Esophagus muscularis mucosa (tissue), 4 donors: ENCODE data around the gene DLG1. TPM values are rescaled to one million over a fixed set of nuclear protein-coding genes. Genes with fewer than 3 reads are reported as not detected.

Experiments used
- DNase-seq: peaks from one replicate; pipeline ENCODE4 v3.0.0-alpha.2; 2017; ENCODE audit errors: extremely low spot score
- H3K27ac ChIP-seq, 4 donors: fragments of 200-600 bp; sonication (generic); replicated peaks in 1 of 4; 1 replicate in 3 of 4; 2 replicates in 1 of 4; pipeline ENCODE4 v1.5.1; 2016 to 2019; ENCODE audit warnings: mild to moderate bottlenecking in 1 of 4
- H3K27me3 ChIP-seq, 4 donors: fragments of 200-600 bp; sonication (generic); one replicate each; pipeline versions ENCODE4 v1.5.1 to v1.6.0; 2016 to 2019
- H3K36me3 ChIP-seq, 4 donors: fragments of 200-600 bp; sonication (generic); one replicate each; pipeline ENCODE4 v1.5.1; 2016 to 2019
- H3K4me1 ChIP-seq, 4 donors: fragments of 200-600 bp; sonication (generic); one replicate each; pipeline ENCODE4 v1.5.1; 2016 to 2019
- H3K4me3 ChIP-seq, 4 donors: fragments of 200-600 bp; sonication (generic); 1 replicate in 2 of 4; 2 replicates in 2 of 4; pipeline ENCODE4 v1.5.1; 2016 to 2019; ENCODE audit warnings: mild to moderate bottlenecking in 4 of 4, moderate library complexity in 1 of 4
- H3K9me3 ChIP-seq, 4 donors: fragments of 200-600 bp; sonication (generic); 1 replicate in 3 of 4; 2 replicates in 1 of 4; pipeline ENCODE4 v1.5.1; 2016 to 2019
- EP300 ChIP-seq: sonication (generic); formaldehyde crosslinking; IDR thresholded peaks from one replicate; pipeline ENCODE4 v1.6.1; 2017; ENCODE audit warnings: antibody characterized with exemption
- POLR2A ChIP-seq: fragments of 450-650 bp; IDR thresholded peaks from one replicate; pipeline ENCODE4 v1.6.1; 2017; ENCODE audit warnings: antibody characterized with exemption, moderate library complexity, mild to moderate bottlenecking, low read depth
- POLR2AphosphoS5 ChIP-seq, 2 donors: sonication (generic); formaldehyde crosslinking; IDR thresholded peaks; one replicate each; pipeline ENCODE4 v1.6.1; 2017; ENCODE audit warnings: antibody characterized with exemption in 2 of 2
- WGBS: methylation state at CpG from one replicate; pipeline ENCODE4 v1.1.5; 2018; 5-methylcytosine and 5-hydroxymethylcytosine counted together
- intact Hi-C: fragments of 100-400 bp; cut with DNase I; formaldehyde crosslinking; loops from one replicate; pipeline ENCODE4 v1.15.1; 2023
- total RNA-seq, 4 donors: library from RNA; depleted of rRNA; stranded (reverse); fragments of >200 nt; gene quantifications; one replicate each; pipeline versions ENCODE4 v1.1.0 to v1.2.1, GENCODE V29; 2016
- TF ChIP-seq, protein P1 (sequence below), 3 experiments: fragments of 200-600 bp in 2 of 3; fragments of 450-650 bp in 1 of 3; sonication (generic) in 2 of 3; IDR thresholded peaks; one replicate each; pipeline ENCODE4 v1.5.1; 2017 to 2019; ENCODE audit warnings: antibody characterized with exemption in 3 of 3, mild to moderate bottlenecking in 2 of 3, moderate library complexity in 1 of 3

The DLG1 gene
- total RNA-seq, 4 donors from 2014 or later, result 56.8 to 73.1 (median 69.1) TPM

GRCh38 chr3:197188963-197189362 lies 109.4 kb downstream of the DLG1 start:
- Histone ChIP-seq H3K27me3 (no peaks in the 10 kb centered on the region), H3K9me3 (no peaks in the 10 kb centered on the region), H3K4me3 (no peak overlapping the region), H3K4me1 (no peaks in the 10 kb centered on the region), H3K36me3 (peaks cover 0 to 9% (median 0%) of the 10 kb centered on the region in 4 donors), H3K27ac (no peak overlapping the region)
- TF ChIP-seq, protein P1, sequence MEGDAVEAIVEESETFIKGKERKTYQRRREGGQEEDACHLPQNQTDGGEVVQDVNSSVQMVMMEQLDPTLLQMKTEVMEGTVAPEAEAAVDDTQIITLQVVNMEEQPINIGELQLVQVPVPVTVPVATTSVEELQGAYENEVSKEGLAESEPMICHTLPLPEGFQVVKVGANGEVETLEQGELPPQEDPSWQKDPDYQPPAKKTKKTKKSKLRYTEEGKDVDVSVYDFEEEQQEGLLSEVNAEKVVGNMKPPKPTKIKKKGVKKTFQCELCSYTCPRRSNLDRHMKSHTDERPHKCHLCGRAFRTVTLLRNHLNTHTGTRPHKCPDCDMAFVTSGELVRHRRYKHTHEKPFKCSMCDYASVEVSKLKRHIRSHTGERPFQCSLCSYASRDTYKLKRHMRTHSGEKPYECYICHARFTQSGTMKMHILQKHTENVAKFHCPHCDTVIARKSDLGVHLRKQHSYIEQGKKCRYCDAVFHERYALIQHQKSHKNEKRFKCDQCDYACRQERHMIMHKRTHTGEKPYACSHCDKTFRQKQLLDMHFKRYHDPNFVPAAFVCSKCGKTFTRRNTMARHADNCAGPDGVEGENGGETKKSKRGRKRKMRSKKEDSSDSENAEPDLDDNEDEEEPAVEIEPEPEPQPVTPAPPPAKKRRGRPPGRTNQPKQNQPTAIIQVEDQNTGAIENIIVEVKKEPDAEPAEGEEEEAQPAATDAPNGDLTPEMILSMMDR (IDR thresholded peaks at IDR 0.05), result no peak
- no peak for TF ChIP-seq POLR2A
- TF ChIP-seq EP300, result no peak
- TF ChIP-seq POLR2AphosphoS5 (IDR thresholded peaks at IDR 0.05), result no peak
- intact Hi-C loops, result loop anchor here (10.0 kb wide), 1 partner anchor 184 kb away; no protein-coding TSS in a partner anchor
- no peak for DNase-seq
- WGBS, result 71% methylated on average over 3 of the region's 3 CpGs

DNA sequence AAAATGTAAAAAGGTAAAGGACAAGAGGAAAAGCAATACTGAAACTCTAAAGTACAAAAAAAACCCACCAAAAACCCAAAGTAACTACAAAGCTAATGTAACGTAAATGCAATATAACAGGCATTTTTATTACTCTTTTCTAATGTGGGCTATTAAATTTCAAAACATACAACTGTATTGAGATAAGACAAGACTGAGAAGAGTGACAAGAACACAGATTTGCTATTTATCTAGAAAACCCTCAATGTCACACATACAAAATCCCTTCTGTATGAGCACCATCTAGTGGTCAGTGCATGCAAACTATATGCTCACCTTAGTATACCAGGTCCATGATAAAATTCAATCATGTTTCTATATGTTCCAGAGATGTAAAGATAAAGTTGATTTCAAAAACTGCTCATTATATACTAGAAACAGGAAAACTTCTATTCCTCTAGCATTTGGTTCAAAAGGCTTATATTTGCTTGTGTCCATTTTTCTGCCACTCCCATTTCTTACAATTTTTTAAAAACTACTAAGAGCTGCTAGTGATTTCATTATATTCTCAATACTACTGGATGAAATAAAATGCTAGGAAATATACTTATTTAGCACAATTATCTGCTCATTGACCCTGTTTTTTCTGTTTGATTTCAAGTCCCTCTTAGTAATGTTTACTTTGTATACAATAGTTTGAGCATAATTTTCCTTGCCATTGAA lies 111.4 kb downstream of the DLG1 start:
- no peaks in the 10 kb centered on the region for H3K36me3 ChIP-seq
- no peaks in the 10 kb centered on the region for H3K4me1 ChIP-seq
- no peaks in the 10 kb centered on the region for H3K9me3 ChIP-seq
- intact Hi-C loops, result loop anchor here (2.0 to 10.0 kb wide), 2 partner anchors 182 to 208 kb away; no protein-coding TSS in a partner anchor
- TF ChIP-seq POLR2AphosphoS5 (IDR thresholded peaks at IDR 0.05) (no peak), POLR2A (no peak), EP300 (no peak)
- TF ChIP-seq, protein P1 (IDR thresholded peaks at IDR 0.05), result peak; percentile 61 to 82 (median 72)
- no peaks in the 10 kb centered on the region for H3K27me3 ChIP-seq
- DNase-seq, result no peak
- WGBS, result 76% methylated on average over 1 of the region's 1 CpG
- no peak overlapping the region for H3K27ac ChIP-seq
- no peak overlapping the region for H3K4me3 ChIP-seq

DNA sequence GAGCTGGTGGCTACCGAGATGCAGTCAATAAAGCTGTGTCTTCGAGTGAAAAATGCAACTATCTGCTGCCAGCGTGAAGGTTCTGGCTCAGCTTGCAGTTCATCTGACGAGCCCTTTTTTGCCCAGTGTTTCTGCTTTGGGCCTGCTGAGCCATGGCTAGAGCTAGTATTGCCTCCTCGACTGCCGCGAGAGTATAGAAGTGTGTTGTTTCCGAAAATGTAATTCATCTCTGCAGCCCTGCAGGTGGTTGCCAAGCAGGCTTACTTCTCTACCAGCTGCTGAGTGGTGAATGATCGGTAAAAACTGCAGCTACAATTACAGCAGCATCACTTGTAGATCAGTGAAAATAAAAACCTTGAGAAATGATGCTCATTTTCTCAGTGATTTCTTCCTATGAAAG lies 114.8 kb downstream of the DLG1 start:
- no peak overlapping the region for H3K4me3 ChIP-seq
- TF ChIP-seq POLR2AphosphoS5 (IDR thresholded peaks at IDR 0.05) (no peak), POLR2A (no peak), EP300 (no peak)
- TF ChIP-seq, protein P1 (IDR thresholded peaks at IDR 0.05), result no peak
- H3K4me1 ChIP-seq, result peaks cover 0 to 5% (median 0%) of the 10 kb centered on the region in 4 donors
- H3K27ac ChIP-seq, result no peak overlapping the region
- H3K36me3 ChIP-seq, result no peaks in the 10 kb centered on the region
- H3K27me3 ChIP-seq, result no peaks in the 10 kb centered on the region
- no peak for DNase-seq
- no peaks in the 10 kb centered on the region for H3K9me3 ChIP-seq
- intact Hi-C loops, result loop anchor here (10.0 kb wide), 1 partner anchor 179 kb away; no protein-coding TSS in a partner anchor
- 79% methylated on average over 9 of the region's 9 CpGs for WGBS

DNA sequence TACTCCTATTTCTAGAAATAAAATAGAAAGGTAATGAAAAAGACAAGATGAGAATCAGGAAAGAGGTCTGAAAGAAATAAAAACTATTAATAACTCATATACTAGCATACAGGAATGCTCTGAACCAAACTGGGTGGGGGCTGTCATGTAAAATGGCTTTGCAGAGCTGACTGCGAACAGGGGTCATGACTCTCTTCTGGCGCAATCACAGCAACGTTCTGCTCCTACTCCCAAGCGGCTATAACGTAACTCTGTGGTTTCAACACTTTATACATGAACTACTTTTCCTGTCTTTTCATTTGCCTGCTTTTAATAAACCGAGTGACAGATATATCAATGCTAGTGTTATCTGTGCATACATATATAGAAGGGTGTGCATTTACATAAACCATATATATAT lies 116.7 kb downstream of the DLG1 start:
- TF ChIP-seq, protein P1 (IDR thresholded peaks at IDR 0.05), result no peak
- TF ChIP-seq EP300, result no peak
- no peak for TF ChIP-seq POLR2A
- intact Hi-C loops, result loop anchor here (10.0 kb wide), 1 partner anchor 177 kb away; no protein-coding TSS in a partner anchor
- no peaks in the 10 kb centered on the region for H3K36me3 ChIP-seq
- H3K27me3 ChIP-seq, result no peaks in the 10 kb centered on the region
- DNase-seq, result no peak
- no peak overlapping the region for H3K27ac ChIP-seq
- H3K4me1 ChIP-seq, result peaks cover 0 to 5% (median 0%) of the 10 kb centered on the region in 4 donors
- no peak overlapping the region for H3K4me3 ChIP-seq
- no peaks in the 10 kb centered on the region for H3K9me3 ChIP-seq
- 61% methylated on average over 6 of the region's 6 CpGs for WGBS
